SK-N-MC (cell line): ENCODE measurements around the gene SMIM10.

Source experiments
- EZH2 ChIP-seq: fragments of 200-600 bp; sonication (generic); IDR thresholded peaks from one replicate; pipeline ENCODE4 v1.6.1; 2017; ENCODE audit warnings: antibody characterized with exemption
- FOXP2 ChIP-seq: optimal IDR thresholded peaks from 2 replicates; pipeline ENCODE3; 2011; ENCODE audit warnings: mild to moderate bottlenecking, moderate library complexity; ENCODE audit not compliant: insufficient read depth; ENCODE audit errors: extremely low read length, control extremely low read depth
- POLR2AphosphoS5 ChIP-seq: IDR thresholded peaks from 2 replicates; pipeline ENCODE4 v1.6.1; 2012; ENCODE audit warnings: mild to moderate bottlenecking, low read depth, low read length, borderline replicate concordance

- TF ChIP-seq EZH2: no peak
- no peak for TF ChIP-seq POLR2AphosphoS5
- no peak for TF ChIP-seq FOXP2
Observed at GRCh38 chrX:134990475-134990800, 353 bp upstream of the SMIM10 start.
